ENCODE measurements around the gene ITIH3. TPM values are rescaled to one million over a fixed set of nuclear protein-coding genes. Genes with fewer than 3 reads are reported as not detected.

ITIH3 gene
- total RNA-seq, 1 experiment from 2014 or later, result not detected

DNA sequence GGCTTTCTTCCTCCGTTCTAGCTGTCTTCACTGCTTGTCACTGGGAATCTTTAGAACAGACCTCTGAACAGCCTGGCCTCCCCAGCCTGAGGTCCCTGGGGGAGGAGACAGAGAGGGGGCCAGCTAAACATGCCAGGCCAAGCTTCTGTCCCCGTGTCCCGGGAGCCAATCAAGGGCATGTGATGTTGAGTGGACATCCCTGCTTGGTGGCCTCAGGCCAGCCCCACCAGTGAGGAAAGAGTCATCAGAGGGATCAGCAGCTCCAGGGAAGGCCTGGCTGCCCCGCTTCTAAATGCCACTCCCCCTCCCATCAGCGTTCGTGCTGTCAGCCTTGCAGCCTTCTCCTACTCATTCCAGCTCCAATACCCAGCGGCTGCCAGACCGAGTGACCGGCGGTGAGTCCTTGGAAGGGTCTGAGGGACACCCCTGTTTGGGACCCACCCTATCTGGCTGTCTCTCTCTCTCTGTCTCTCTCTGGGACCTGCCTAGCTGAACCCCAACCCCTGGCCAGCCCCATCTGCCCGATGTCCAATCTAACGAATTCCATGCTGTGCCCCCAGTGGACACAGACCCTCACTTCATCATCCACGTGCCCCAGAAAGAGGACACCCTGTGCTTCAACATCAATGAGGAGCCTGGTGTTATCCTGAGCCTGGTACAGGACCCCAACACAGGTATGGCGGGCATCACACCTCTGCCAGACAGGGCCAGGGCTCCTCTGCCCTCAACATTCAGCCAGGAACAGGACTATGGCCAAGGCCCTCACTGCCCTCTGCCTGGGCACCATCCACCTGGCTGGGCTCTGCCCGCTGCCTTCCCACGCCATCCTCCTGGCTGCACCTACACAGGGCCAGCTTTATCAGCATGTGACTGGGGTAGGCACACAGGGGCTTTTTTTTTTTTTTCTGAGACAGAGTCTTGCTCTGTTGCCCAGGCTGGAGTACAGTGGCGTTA is 6.6 kb upstream of the ITIH3 start:
- no peak for DNase-seq
- Histone ChIP-seq H3K79me2 (ENCODE audit: insufficient read depth, low read length) (no peaks in the 10 kb centered on the region), H2BK120ac (ENCODE audit: low read depth, low read length, poor library complexity, severe bottlenecking) (no peak overlapping the region), H3K18ac (ENCODE audit: insufficient read length, low read depth, low read length) (no peak overlapping the region), H2BK15ac (ENCODE audit: low read depth, low read length) (no peak overlapping the region), H3K4me2 (ENCODE audit: insufficient read depth, insufficient read length, low read length) (no peak overlapping the region), H2AK5ac (ENCODE audit: insufficient read length, low read length) (no peak overlapping the region), H3K56ac (ENCODE audit: insufficient read length, low read depth, low read length) (no peak overlapping the region), H3K4me1 (ENCODE audit: insufficient read depth, low read length) (no peaks in the 10 kb centered on the region), H4K91ac (ENCODE audit: insufficient read length, low read depth, low read length) (no peak overlapping the region), H3K27me3 (ENCODE audit: insufficient read depth, low read length) (no peaks in the 10 kb centered on the region), H3T11ph (ENCODE audit: low read length) (no peak overlapping the region), H3K27ac (ENCODE audit: insufficient read length, low read depth, low read length) (no peak overlapping the region), H3K4ac (ENCODE audit: low read depth, low read length) (no peak overlapping the region), H2AFZ (ENCODE audit: low read length) (no peak overlapping the region), H4K8ac (replicated peaks; ENCODE audit: insufficient read length, low read depth, low read length) (no peak overlapping the region), H2BK20ac (ENCODE audit: low read depth, low read length, poor library complexity, severe bottlenecking) (no peak overlapping the region), H3K23ac (ENCODE audit: insufficient read length, low read depth, low read length) (no peak overlapping the region), H4K5ac (ENCODE audit: insufficient read length, low read depth, low read length) (no peak overlapping the region), H3K14ac (ENCODE audit: insufficient read depth, low read length) (no peak overlapping the region), H3K79me1 (ENCODE audit: insufficient read depth, low read depth, low read length, poor library complexity, severe bottlenecking) (no peaks in the 10 kb centered on the region), H2BK12ac (ENCODE audit: insufficient read length, low read depth, low read length) (no peak overlapping the region), H3K9ac (ENCODE audit: extremely low read depth, insufficient read length, low read length) (no peak overlapping the region), H4K20me1 (ENCODE audit: control insufficient read depth, insufficient read depth, insufficient read length) (no peaks in the 10 kb centered on the region), H3K23me2 (ENCODE audit: insufficient read length, low read depth, low read length, poor library complexity, severe bottlenecking) (no peaks in the 10 kb centered on the region), H2BK5ac (ENCODE audit: insufficient read length, low read length) (no peak overlapping the region), H3K9me3 (ENCODE audit: control insufficient read depth, low read depth, low read length) (no peaks in the 10 kb centered on the region)
- Mint-ChIP-seq H3K27me3 (ENCODE audit: low read depth) (peaks cover 2% of the 10 kb centered on the region), H3K4me3 (no peak overlapping the region), H3K27ac (no peak overlapping the region; a peak in 1 of 7 replicates), H3K9me3 (no peaks in the 10 kb centered on the region; a peak in 1 of 5 replicates), H3K4me1 (no peaks in the 10 kb centered on the region), H3K36me3 (ENCODE audit: insufficient read depth in 1 of 3, low read depth in 3 of 3) (no peaks in the 10 kb centered on the region; a peak in 2 of 7 replicates)
- TF ChIP-seq CTCF (conservative IDR thresholded peaks at IDR 0.05), result no peak; the same call in 2 of the 3 replicates
- WGBS (ENCODE audit: extremely low coverage, insufficient read length, low lambda C conversion rate), result no CpG with 5 or more reads among the region's 17 CpGs

All from H9 (cell line).